Measurements from ENCODE around the gene FSTL1.

GRCh38 chr3:120355486-120355885 is 95.3 kb downstream of the FSTL1 start:
- no peak for TF ChIP-seq CTCF (IDR thresholded peaks at IDR 0.05)
- no peak for TF ChIP-seq ZFX (IDR thresholded peaks at IDR 0.05; ENCODE audit: borderline replicate concordance)

Data from 22Rv1 (cell line).